H9 (cell line): Measurements from ENCODE around the gene LMF1. TPM values are rescaled to one million over a fixed set of nuclear protein-coding genes. Genes with fewer than 3 reads are reported as not detected.

Experiments
- DNase-seq: peaks from one replicate; pipeline ENCODE4 v3.0.0-alpha.2; 2017
- H2AFZ ChIP-seq: one replicate; pipeline ENCODE4 v1.6.1; 2013; ENCODE audit warnings: mild to moderate bottlenecking, low read length, control low read depth, moderate library complexity
- H2AK5ac ChIP-seq: 2 replicates; pipeline ENCODE4 v1.6.1; 2013; ENCODE audit warnings: low read length, control low read depth, mixed read lengths; ENCODE audit not compliant: insufficient read length
- H2BK120ac ChIP-seq: one replicate; pipeline ENCODE4 v1.6.1; 2013; ENCODE audit warnings: low read depth, mild to moderate bottlenecking, low read length, control low read depth, inconsistent platforms; ENCODE audit not compliant: poor library complexity, severe bottlenecking
- H2BK12ac ChIP-seq: 2 replicates; pipeline ENCODE4 v1.6.1; 2013; ENCODE audit warnings: low read length, control low read depth, mixed read lengths, low read depth; ENCODE audit not compliant: insufficient read length
- H2BK15ac ChIP-seq: 2 replicates; pipeline ENCODE4 v1.6.1; 2013; ENCODE audit warnings: low read depth, low read length, control low read depth
- H2BK20ac ChIP-seq: one replicate; pipeline ENCODE4 v1.6.1; 2013; ENCODE audit warnings: low read depth, mild to moderate bottlenecking, low read length, control low read depth, inconsistent platforms; ENCODE audit not compliant: poor library complexity, severe bottlenecking
- H2BK5ac ChIP-seq: 2 replicates; pipeline ENCODE4 v1.6.1; 2013; ENCODE audit warnings: low read length, control low read depth, mixed read lengths; ENCODE audit not compliant: insufficient read length
- H3K14ac ChIP-seq: 2 replicates; pipeline ENCODE4 v1.6.1; 2013; ENCODE audit warnings: low read length, control low read depth; ENCODE audit not compliant: insufficient read depth
- H3K18ac ChIP-seq: 2 replicates; pipeline ENCODE4 v1.6.1; 2013; ENCODE audit warnings: low read depth, mild to moderate bottlenecking, mixed read lengths, low read length, control low read depth; ENCODE audit not compliant: insufficient read length
- H3K23ac ChIP-seq: 2 replicates; pipeline ENCODE4 v1.6.1; 2013; ENCODE audit warnings: low read length, control low read depth, mixed read lengths, low read depth; ENCODE audit not compliant: insufficient read length
- H3K23me2 ChIP-seq: 2 replicates; pipeline ENCODE4 v1.6.1; 2013; ENCODE audit warnings: low read depth, mild to moderate bottlenecking, mixed read lengths, low read length, control low read depth; ENCODE audit not compliant: insufficient read length, poor library complexity, severe bottlenecking
- H3K27ac ChIP-seq: 2 replicates; pipeline ENCODE4 v1.5.1; 2013; ENCODE audit warnings: low read length, control low read depth, mixed read lengths, low read depth; ENCODE audit not compliant: insufficient read length
- H3K27me3 ChIP-seq: 2 replicates; pipeline ENCODE4 v1.6.1; 2013; ENCODE audit warnings: low read length, control low read depth, inconsistent platforms; ENCODE audit not compliant: insufficient read depth
- H3K4ac ChIP-seq: 2 replicates; pipeline ENCODE4 v1.6.1; 2013; ENCODE audit warnings: low read depth, mild to moderate bottlenecking, control low read depth, inconsistent platforms, low read length, moderate library complexity
- H3K4me1 ChIP-seq: 2 replicates; pipeline ENCODE4 v1.6.1; 2013; ENCODE audit warnings: low read length, control low read depth, inconsistent platforms; ENCODE audit not compliant: insufficient read depth
- H3K4me2 ChIP-seq: 2 replicates; pipeline ENCODE4 v1.6.1; 2013; ENCODE audit warnings: low read length, control low read depth, mixed read lengths; ENCODE audit not compliant: insufficient read length, insufficient read depth
- H3K56ac ChIP-seq: 2 replicates; pipeline ENCODE4 v1.6.1; 2013; ENCODE audit warnings: low read depth, mild to moderate bottlenecking, mixed read lengths, low read length, control low read depth; ENCODE audit not compliant: insufficient read length
- H3K79me1 ChIP-seq: 2 replicates; pipeline ENCODE4 v1.6.1; 2013; ENCODE audit warnings: low read depth, mild to moderate bottlenecking, moderate library complexity, low read length, control low read depth, inconsistent platforms; ENCODE audit not compliant: insufficient read depth, poor library complexity, severe bottlenecking
- H3K79me2 ChIP-seq: 2 replicates; pipeline ENCODE4 v1.6.1; 2013; ENCODE audit warnings: low read length, control low read depth, inconsistent platforms; ENCODE audit not compliant: insufficient read depth
- H3K9ac ChIP-seq: 2 replicates; pipeline ENCODE4 v1.6.1; 2013; ENCODE audit warnings: low read length, control low read depth, mixed read lengths; ENCODE audit not compliant: insufficient read length; ENCODE audit errors: extremely low read depth
- H3K9me3 ChIP-seq: one replicate; pipeline ENCODE4 v1.6.1; 2013; ENCODE audit warnings: low read depth, low read length, inconsistent platforms; ENCODE audit not compliant: control insufficient read depth
- H3T11ph ChIP-seq: one replicate; pipeline ENCODE4 v1.6.1; 2013; ENCODE audit warnings: mild to moderate bottlenecking, low read length, control low read depth, inconsistent platforms
- H4K20me1 ChIP-seq: one replicate; pipeline ENCODE4 v1.6.1; 2013; ENCODE audit not compliant: control insufficient read depth, insufficient read length, insufficient read depth
- H4K5ac ChIP-seq: 2 replicates; pipeline ENCODE4 v1.6.1; 2013; ENCODE audit warnings: low read depth, mild to moderate bottlenecking, mixed read lengths, low read length, control low read depth; ENCODE audit not compliant: insufficient read length
- H4K8ac ChIP-seq: replicated peaks from 2 replicates; pipeline ENCODE4 v1.6.1; 2013; ENCODE audit warnings: low read length, control low read depth, mixed read lengths, low read depth; ENCODE audit not compliant: insufficient read length
- H4K91ac ChIP-seq: 2 replicates; pipeline ENCODE4 v1.6.1; 2013; ENCODE audit warnings: low read depth, mild to moderate bottlenecking, moderate library complexity, mixed read lengths, low read length, control low read depth; ENCODE audit not compliant: insufficient read length
- H3K27ac Mint-ChIP-seq, 3 experiments: 2 replicates in 2 of 3; 3 replicates in 1 of 3; pipeline ENCODE4 v1.8.0; 2020 to 2021; ENCODE audit warnings: mixed read lengths in 3 of 3, mild to moderate bottlenecking in 1 of 3, moderate library complexity in 1 of 3
- H3K27me3 Mint-ChIP-seq: 2 replicates; pipeline ENCODE4 v1.8.0; 2021; ENCODE audit warnings: low read depth, mild to moderate bottlenecking, moderate library complexity, mixed read lengths
- H3K36me3 Mint-ChIP-seq, 3 experiments: 2 replicates in 2 of 3; 3 replicates in 1 of 3; pipeline ENCODE4 v1.8.0; 2020 to 2021; ENCODE audit warnings: low read depth in 3 of 3, mixed read lengths in 3 of 3; ENCODE audit not compliant: insufficient read depth in 1 of 3
- H3K4me1 Mint-ChIP-seq, 2 experiments: 2 replicates each; pipeline ENCODE4 v1.8.0; 2020; ENCODE audit warnings: mixed read lengths in 2 of 2
- H3K4me3 Mint-ChIP-seq, 2 experiments: 2 replicates in 1 of 2; 3 replicates in 1 of 2; pipeline ENCODE4 v1.8.0; 2020 to 2021; ENCODE audit warnings: mild to moderate bottlenecking in 2 of 2, mixed read lengths in 2 of 2, moderate library complexity in 1 of 2
- H3K9me3 Mint-ChIP-seq, 2 experiments: 2 replicates in 1 of 2; 3 replicates in 1 of 2; pipeline ENCODE4 v1.8.0; 2020; ENCODE audit warnings: mild to moderate bottlenecking in 2 of 2, mixed read lengths in 2 of 2, moderate library complexity in 1 of 2
- WGBS: extraction: QIAGEN DNeasy Blood & Tissue Kit; methylation state at CpG from one replicate; pipeline ENCODE4 v1.1.7; 2013; ENCODE audit warnings: missing lambda C conversion rate, low lambda C conversion rate, mixed read lengths; ENCODE audit not compliant: insufficient read length; ENCODE audit errors: extremely low coverage; 5-methylcytosine and 5-hydroxymethylcytosine counted together
- total RNA-seq: library from RNA; stranded (reverse); gene quantifications from 2 replicates; pipeline ENCODE4 v1.2.1, GENCODE V29; 2021
- TF ChIP-seq, protein P1 (sequence below): fragments of 200-600 bp; sonication (generic); conservative IDR thresholded peaks from 3 replicates; pipeline ENCODE4 v1.8.0; 2021; ENCODE audit warnings: antibody characterized with exemption, mild to moderate bottlenecking

The LMF1 gene
- total RNA-seq, 1 experiment from 2014 or later: 7.1 TPM

GRCh38 chr16:971981-972315 is 1.2 kb upstream of the LMF1 start:
- no peak overlapping the region for H4K91ac ChIP-seq
- no peak overlapping the region for H2AK5ac ChIP-seq
- no peaks in the 10 kb centered on the region for H3K79me1 ChIP-seq
- no CpG with 5 or more reads among the region's 8 CpGs for WGBS
- H3K4ac ChIP-seq: no peak overlapping the region
- no peak overlapping the region for H2BK5ac ChIP-seq
- Mint-ChIP-seq H3K27me3 (peaks cover 40% of the 10 kb centered on the region), H3K4me3 (peak overlapping the region in 1 of 2 experiments; percentile 66; a peak in 3 of 5 replicates), H3K4me1 (peaks cover 10 to 11% of the 10 kb centered on the region in 2 experiments), H3K27ac (no peak overlapping the region), H3K36me3 (0 out of 7 replicates have a peak, but pooled peaks cover 0 to 2% (median 0%) of the 10 kb centered on the region in 3 experiments), H3K9me3 (peaks cover 0 to 6% of the 10 kb centered on the region in 2 experiments; a peak in 2 of 5 replicates)
- no peak overlapping the region for H3K27ac ChIP-seq
- H3K23ac ChIP-seq: no peak overlapping the region
- H3K4me2 ChIP-seq: no peak overlapping the region
- no peak overlapping the region for H2BK12ac ChIP-seq
- no peaks in the 10 kb centered on the region for H3K79me2 ChIP-seq
- H2BK120ac ChIP-seq: no peak overlapping the region
- no peaks in the 10 kb centered on the region for H3K4me1 ChIP-seq
- H4K8ac ChIP-seq: no peak overlapping the region
- TF ChIP-seq, protein P1, sequence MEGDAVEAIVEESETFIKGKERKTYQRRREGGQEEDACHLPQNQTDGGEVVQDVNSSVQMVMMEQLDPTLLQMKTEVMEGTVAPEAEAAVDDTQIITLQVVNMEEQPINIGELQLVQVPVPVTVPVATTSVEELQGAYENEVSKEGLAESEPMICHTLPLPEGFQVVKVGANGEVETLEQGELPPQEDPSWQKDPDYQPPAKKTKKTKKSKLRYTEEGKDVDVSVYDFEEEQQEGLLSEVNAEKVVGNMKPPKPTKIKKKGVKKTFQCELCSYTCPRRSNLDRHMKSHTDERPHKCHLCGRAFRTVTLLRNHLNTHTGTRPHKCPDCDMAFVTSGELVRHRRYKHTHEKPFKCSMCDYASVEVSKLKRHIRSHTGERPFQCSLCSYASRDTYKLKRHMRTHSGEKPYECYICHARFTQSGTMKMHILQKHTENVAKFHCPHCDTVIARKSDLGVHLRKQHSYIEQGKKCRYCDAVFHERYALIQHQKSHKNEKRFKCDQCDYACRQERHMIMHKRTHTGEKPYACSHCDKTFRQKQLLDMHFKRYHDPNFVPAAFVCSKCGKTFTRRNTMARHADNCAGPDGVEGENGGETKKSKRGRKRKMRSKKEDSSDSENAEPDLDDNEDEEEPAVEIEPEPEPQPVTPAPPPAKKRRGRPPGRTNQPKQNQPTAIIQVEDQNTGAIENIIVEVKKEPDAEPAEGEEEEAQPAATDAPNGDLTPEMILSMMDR: no peak
- no peaks in the 10 kb centered on the region for H4K20me1 ChIP-seq
- H4K5ac ChIP-seq: no peak overlapping the region
- no peak overlapping the region for H3K56ac ChIP-seq
- H3K14ac ChIP-seq: no peak overlapping the region
- DNase-seq: no peak
- no peaks in the 10 kb centered on the region for H3K9me3 ChIP-seq
- H2BK15ac ChIP-seq: no peak overlapping the region
- H3K23me2 ChIP-seq: peaks cover 12% of the 10 kb centered on the region
- no peaks in the 10 kb centered on the region; the same call in 1 of the 2 replicates for H3K27me3 ChIP-seq
- H2BK20ac ChIP-seq: no peak overlapping the region
- no peak overlapping the region for H3T11ph ChIP-seq
- H2AFZ ChIP-seq: no peak overlapping the region
- H3K9ac ChIP-seq: no peak overlapping the region
- H3K18ac ChIP-seq: no peak overlapping the region
